ENCODE results near the gene PLA2G4A. TPM values are rescaled to one million over a fixed set of nuclear protein-coding genes. Genes with fewer than 3 reads are reported as not detected.

Gene PLA2G4A
- total RNA-seq: 10 to 100 TPM in 1 of 2 donors, 1 to 10 TPM in 1; 4.7 to 11.2 TPM

- 6 to 8% methylated on average over 17 of the region's 17 CpGs for WGBS, 2 donors
- peak within 1 kb of the TSS in 2 of 4 donors; percentile 3 to 66 for H3K27ac ChIP-seq
- intact Hi-C loops (cut with DNase I): no loop called here
Observed at GRCh38 chr1:186828611-186829454, at the start of gene PLA2G4A. PLA2G4A (plus strand) TSS chr1:186828949; CDS start chr1:186854355, 25,406 bp downstream.

GRCh38 chr1:186780076-186780475 is 48.7 kb upstream of the PLA2G4A start:
- no peaks in the 10 kb centered on the region for H3K36me3 ChIP-seq (replicated peaks in 1 of 2; ENCODE audit: insufficient read depth in 1 of 2, low read depth in 2 of 2)
- H3K27me3 ChIP-seq: no peaks in the 10 kb centered on the region
- intact Hi-C loops (cut with DNase I): no loop called here
- TF ChIP-seq CTCF (IDR thresholded peaks at IDR 0.05): no peak
- no peak for TF ChIP-seq POLR2A (IDR thresholded peaks at IDR 0.05)
- H3K4me3 ChIP-seq: no peak overlapping the region
- no peaks in the 10 kb centered on the region for H3K9me3 ChIP-seq
- no peak for DNase-seq
- H3K4me1 ChIP-seq: no peaks in the 10 kb centered on the region
- ATAC-seq: no peak
- H3K27ac ChIP-seq: no peak overlapping the region

More at GRCh38 chr1:186828611-186829454, at the start of gene PLA2G4A:
- peaks cover 10% of the 10 kb centered on the region for H3K4me1 ChIP-seq
- H3K27me3 ChIP-seq: no peaks in the 10 kb centered on the region
- ATAC-seq (peak; percentile 66), DNase-seq (peak; percentile 14 to 53 (median 30))
- H3K4me3 ChIP-seq: peak within 1 kb of the TSS; percentile 1 to 55
- no peaks in the 10 kb centered on the region for H3K36me3 ChIP-seq (replicated peaks in 1 of 2; ENCODE audit: insufficient read depth in 1 of 2, low read depth in 2 of 2)
- no peak for TF ChIP-seq POLR2A (IDR thresholded peaks at IDR 0.05)
- no peak for TF ChIP-seq CTCF (IDR thresholded peaks at IDR 0.05)
- no peaks in the 10 kb centered on the region for H3K9me3 ChIP-seq

GRCh38 chr1:186781730-186782129 is 47.0 kb upstream of the PLA2G4A start:
- H3K27me3 ChIP-seq: no peaks in the 10 kb centered on the region
- no peak for DNase-seq
- intact Hi-C loops (cut with DNase I): no loop called here
- H3K36me3 ChIP-seq (replicated peaks in 1 of 2; ENCODE audit: insufficient read depth in 1 of 2, low read depth in 2 of 2): no peaks in the 10 kb centered on the region
- H3K4me3 ChIP-seq: no peak overlapping the region
- 61 to 71% methylated on average over 6 of the region's 6 CpGs for WGBS, 2 donors
- H3K9me3 ChIP-seq: no peaks in the 10 kb centered on the region
- H3K4me1 ChIP-seq: no peaks in the 10 kb centered on the region
- TF ChIP-seq POLR2A (IDR thresholded peaks at IDR 0.05): no peak
- no peak for TF ChIP-seq CTCF (IDR thresholded peaks at IDR 0.05)
- no peak overlapping the region for H3K27ac ChIP-seq
- no peak for ATAC-seq

- H3K27me3 ChIP-seq: no peaks in the 10 kb centered on the region
- TF ChIP-seq POLR2A (IDR thresholded peaks at IDR 0.05): no peak
- no peak for TF ChIP-seq CTCF (IDR thresholded peaks at IDR 0.05)
- no peaks in the 10 kb centered on the region for H3K36me3 ChIP-seq (replicated peaks in 1 of 2; ENCODE audit: insufficient read depth in 1 of 2, low read depth in 2 of 2)
- H3K4me3 ChIP-seq: no peak overlapping the region
- WGBS, 2 donors: 74 to 77% methylated on average over 4 of the region's 4 CpGs
- intact Hi-C loops (cut with DNase I): no loop called here
- ATAC-seq: no peak
- no peaks in the 10 kb centered on the region for H3K9me3 ChIP-seq
- DNase-seq: no peak
- no peaks in the 10 kb centered on the region for H3K4me1 ChIP-seq
- no peak overlapping the region for H3K27ac ChIP-seq
Observed at GRCh38 chr1:186782791-186783190, 46.0 kb upstream of the PLA2G4A start.

GRCh38 chr1:186783193-186783592 is 45.6 kb upstream of the PLA2G4A start:
- intact Hi-C loops (cut with DNase I): no loop called here
- no peak for ATAC-seq
- Histone ChIP-seq H3K4me3 (no peak overlapping the region), H3K9me3 (no peaks in the 10 kb centered on the region), H3K27me3 (no peaks in the 10 kb centered on the region), H3K27ac (no peak overlapping the region), H3K4me1 (no peaks in the 10 kb centered on the region), H3K36me3 (replicated peaks in 1 of 2; ENCODE audit: insufficient read depth in 1 of 2, low read depth in 2 of 2) (no peaks in the 10 kb centered on the region)
- WGBS, 2 donors: 71 to 73% methylated on average over 3 of the region's 3 CpGs
- TF ChIP-seq POLR2A (IDR thresholded peaks at IDR 0.05) (no peak), CTCF (IDR thresholded peaks at IDR 0.05) (no peak)
- no peak for DNase-seq
